ENCODE data around the gene GPHN. TPM values are rescaled to one million over a fixed set of nuclear protein-coding genes. Genes with fewer than 3 reads are reported as not detected.
"Not testable (repeated sequence)": the region's sequence is repeated elsewhere in the genome, so short reads cannot be mapped to it uniquely, and the experiment has no call there.

GPHN gene
- total RNA-seq, 4 donors from 2014 or later: 10.7 to 47.0 (median 28.2) TPM

GRCh38 chr14:66543996-66544395, 36.0 kb downstream of the GPHN start:
- no peaks in the 10 kb centered on the region for H3K4me1 ChIP-seq
- H3K4me3 ChIP-seq: no peak overlapping the region
- H3K9me3 ChIP-seq: no peaks in the 10 kb centered on the region
- no peaks in the 10 kb centered on the region for H3K36me3 ChIP-seq
- no peak for DNase-seq
- no peaks in the 10 kb centered on the region for H3K27me3 ChIP-seq
- H3K27ac ChIP-seq: no peak overlapping the region
- TF ChIP-seq POLR2A (IDR thresholded peaks at IDR 0.05): no peak
- no peak for TF ChIP-seq CTCF (IDR thresholded peaks at IDR 0.05)

DNA sequence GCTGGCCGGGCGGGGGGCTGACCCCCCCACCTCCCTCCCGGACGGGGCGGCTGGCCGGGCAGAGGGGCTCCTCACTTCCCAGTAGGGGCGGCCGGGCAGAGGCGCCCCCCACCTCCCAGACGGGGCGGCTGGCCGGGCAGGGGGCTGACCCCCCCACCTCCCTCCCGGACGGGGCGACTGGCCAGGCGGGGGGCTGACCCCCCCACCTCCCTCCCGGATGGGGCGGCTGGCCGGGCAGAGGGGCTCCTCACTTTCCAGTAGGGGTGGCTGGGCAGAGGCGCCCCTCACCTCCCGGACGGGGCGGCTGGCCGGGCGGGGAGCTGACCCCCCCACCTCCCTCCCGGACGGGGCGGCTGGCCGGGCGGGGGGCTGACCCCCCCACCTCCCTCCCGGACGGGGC, 37.2 kb downstream of the GPHN start:
- H3K27ac ChIP-seq, H3K4me1 ChIP-seq, H3K9me3 ChIP-seq, H3K4me3 ChIP-seq, H3K27me3 ChIP-seq, H3K36me3 ChIP-seq, DNase-seq: not testable (repeated sequence)

DNA sequence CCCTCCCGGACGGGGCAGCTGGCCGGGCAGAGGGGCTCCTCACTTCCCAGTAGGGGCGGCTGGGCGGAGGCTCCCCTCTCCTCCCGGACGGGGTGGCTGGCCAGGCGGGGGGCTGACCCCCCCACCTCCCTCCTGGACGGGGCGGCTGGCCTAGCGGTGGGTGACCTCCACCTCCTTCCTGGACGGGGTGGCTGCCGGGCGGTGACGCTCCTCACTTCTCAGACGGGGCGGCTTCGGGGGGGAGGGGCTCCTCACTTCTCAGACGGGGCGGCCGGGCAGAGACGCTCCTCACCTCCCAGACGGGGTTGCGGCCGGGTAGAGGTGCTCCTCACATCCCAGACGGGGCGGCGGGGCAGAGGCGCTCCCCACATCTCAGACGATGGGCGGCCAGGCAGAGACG, 37.8 kb downstream of the GPHN start:
- not testable (repeated sequence) for H3K9me3 ChIP-seq, H3K36me3 ChIP-seq, H3K4me3 ChIP-seq, H3K4me1 ChIP-seq, H3K27ac ChIP-seq, DNase-seq, H3K27me3 ChIP-seq

DNA sequence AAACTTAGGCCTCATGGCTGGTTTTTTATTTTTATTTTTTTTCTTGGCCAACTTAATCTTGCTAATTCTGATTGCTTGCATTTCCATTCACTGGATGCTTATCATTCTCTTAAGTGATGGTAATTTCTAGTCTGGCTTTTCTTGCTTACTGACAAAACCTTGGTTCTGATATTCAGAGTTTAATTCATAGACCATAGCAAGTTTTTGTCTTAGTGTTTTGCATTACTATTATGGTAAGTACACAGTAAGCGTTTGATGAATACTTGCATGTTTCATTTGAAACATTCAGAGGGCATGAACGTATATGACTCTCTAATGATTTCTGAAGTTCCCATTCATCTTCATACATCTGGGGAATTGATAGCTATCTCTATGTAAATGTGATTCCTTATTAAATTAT, 55.8 kb downstream of the GPHN start:
- H3K4me1 ChIP-seq: no peaks in the 10 kb centered on the region
- no peaks in the 10 kb centered on the region for H3K9me3 ChIP-seq
- no peaks in the 10 kb centered on the region for H3K36me3 ChIP-seq
- DNase-seq: no peak
- TF ChIP-seq CTCF (IDR thresholded peaks at IDR 0.05): no peak
- no peak for TF ChIP-seq POLR2A (IDR thresholded peaks at IDR 0.05)
- no peak overlapping the region for H3K4me3 ChIP-seq
- no peak overlapping the region for H3K27ac ChIP-seq
- no peaks in the 10 kb centered on the region for H3K27me3 ChIP-seq

DNA sequence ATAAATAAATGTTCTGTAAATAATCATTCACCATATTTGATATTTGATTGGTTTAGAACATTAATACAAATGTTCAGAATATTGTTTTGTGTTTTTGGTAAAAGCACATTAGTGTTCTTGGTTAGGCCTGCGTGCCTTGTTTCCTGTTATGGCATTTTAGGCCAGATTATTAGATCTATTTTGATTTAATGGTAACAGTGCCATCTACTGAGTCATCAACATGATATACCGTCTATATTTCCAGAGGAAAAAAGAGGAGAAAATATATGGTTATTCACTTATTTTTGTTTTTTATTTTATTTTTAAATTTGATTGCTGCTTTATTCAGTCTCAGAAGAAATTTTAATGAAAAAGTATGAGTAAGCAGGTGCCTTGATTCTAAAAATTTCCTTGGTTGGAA, 60.3 kb downstream of the GPHN start:
- TF ChIP-seq POLR2A (IDR thresholded peaks at IDR 0.05) (no peak), CTCF (IDR thresholded peaks at IDR 0.05) (no peak)
- Histone ChIP-seq H3K4me1 (no peaks in the 10 kb centered on the region), H3K27me3 (no peaks in the 10 kb centered on the region), H3K4me3 (no peak overlapping the region), H3K36me3 (no peaks in the 10 kb centered on the region), H3K9me3 (no peaks in the 10 kb centered on the region), H3K27ac (no peak overlapping the region)
- DNase-seq: no peak

DNA sequence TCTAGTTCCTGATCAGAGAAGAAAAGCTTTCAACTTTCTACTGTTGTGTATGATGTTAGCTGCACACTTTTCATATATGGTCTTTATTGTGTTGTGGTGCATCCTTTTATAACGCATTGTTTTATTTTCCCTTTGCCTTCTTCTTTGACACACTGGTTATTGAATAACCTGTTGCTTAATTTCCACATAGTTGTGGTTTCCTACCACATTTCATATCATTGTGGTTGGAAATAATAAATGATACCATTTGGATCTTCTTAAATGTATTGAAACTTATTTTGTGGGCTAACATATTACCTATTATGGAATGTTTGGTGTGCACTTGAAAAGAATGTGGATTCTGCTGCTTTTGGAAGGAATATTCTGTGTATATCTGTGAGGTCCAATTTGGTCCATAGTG, 64.9 kb downstream of the GPHN start:
- TF ChIP-seq POLR2A (IDR thresholded peaks at IDR 0.05) (no peak), CTCF (IDR thresholded peaks at IDR 0.05) (no peak)
- H3K9me3 ChIP-seq: peaks cover 0 to 11% (median 4%) of the 10 kb centered on the region in 4 donors
- no peaks in the 10 kb centered on the region for H3K27me3 ChIP-seq
- no peak overlapping the region for H3K4me3 ChIP-seq
- H3K36me3 ChIP-seq: no peaks in the 10 kb centered on the region
- no peak for DNase-seq
- no peak overlapping the region for H3K27ac ChIP-seq
- no peaks in the 10 kb centered on the region for H3K4me1 ChIP-seq

GRCh38 chr14:66575014-66575413, 67.1 kb downstream of the GPHN start:
- H3K4me3 ChIP-seq: no peak overlapping the region
- H3K9me3 ChIP-seq: peaks cover 0 to 11% (median 4%) of the 10 kb centered on the region in 4 donors
- no peak overlapping the region for H3K27ac ChIP-seq
- H3K27me3 ChIP-seq: no peaks in the 10 kb centered on the region
- TF ChIP-seq POLR2A (IDR thresholded peaks at IDR 0.05) (no peak), CTCF (IDR thresholded peaks at IDR 0.05) (no peak)
- no peak for DNase-seq
- H3K36me3 ChIP-seq: no peaks in the 10 kb centered on the region
- H3K4me1 ChIP-seq: no peaks in the 10 kb centered on the region

Data from Peyer's patch (tissue), 4 donors.